K562 (cell line): ENCODE results near the gene ANO10. TPM values are rescaled to one million over a fixed set of nuclear protein-coding genes. Genes with fewer than 3 reads are reported as not detected.
"Not testable (repeated sequence)": the region's sequence is repeated elsewhere in the genome, so short reads cannot be mapped to it uniquely, and the experiment has no call there.

Experiments used
- ATAC-seq: fragments of 200-7000 bp; cut with Tn5 transposase; 3 replicates; pipeline ENCODE4 v1.9.1; 2020; ENCODE audit warnings: moderate library complexity
- BruUV-seq: library from RNA; stranded (reverse); fragments of 400-500 nt; replicated peaks from 2 replicates; lab custom pipeline; 2021; lab: Mats Ljungman, UMichigan
- CTCF ChIA-PET: fragments of 300-600 bp; formaldehyde crosslinking; extraction: SDS; loops from one replicate; lab custom pipeline; 2021; ENCODE audit warnings: low intra/inter-chr PET ratio; lab: Yijun Ruan, JAX
- POLR2A ChIA-PET: fragments of 300-600, 350-650 bp; sonication (Branson Sonifier 250); formaldehyde crosslinking; extraction: SDS; loops from one replicate; lab custom pipeline; 2021; ENCODE audit warnings: antibody characterized with exemption, inconsistent platforms; lab: Yijun Ruan, JAX
- DNase-seq, 4 experiments: peaks; one replicate each; pipeline versions ENCODE4 v3.0.0 to v3.0.0-alpha.2; 2011 to 2018; ENCODE audit warnings: low spot score in 3 of 4, mixed read lengths in 3 of 4; ENCODE audit errors: extremely low read depth in 1 of 4
- FAIRE-seq: peaks from 2 replicates; lab custom pipeline; 2011; peaks lifted over from hg19 to GRCh38; lab: Jason Lieb, UNC
- H2AFZ ChIP-seq: 2 replicates; pipeline ENCODE4 v1.6.0; 2011; ENCODE audit warnings: low read depth, low read length, control low read depth, inconsistent platforms
- H3K27ac ChIP-seq: fragments of 200-600 bp; 3 replicates; pipeline ENCODE4 v1.8.0; 2011; ENCODE audit warnings: low read depth, mild to moderate bottlenecking, control low read depth, inconsistent platforms, low read length, moderate library complexity, mixed read lengths; ENCODE audit errors: extremely low read depth
- H3K27me3 ChIP-seq, 2 experiments: fragments of 300-600 bp in 1 of 2; 2 replicates in 1 of 2; 3 replicates in 1 of 2; pipeline versions ENCODE4 v1.6.0 to v1.8.0; 2011; ENCODE audit warnings: inconsistent platforms in 2 of 2, low read length in 2 of 2, mild to moderate bottlenecking in 1 of 2, mixed read lengths in 1 of 2, moderate library complexity in 1 of 2; ENCODE audit not compliant: control insufficient read depth in 2 of 2, insufficient read depth in 2 of 2
- H3K36me3 ChIP-seq: fragments of 300-600 bp; 3 replicates; pipeline ENCODE4 v1.8.0; 2011; ENCODE audit warnings: mild to moderate bottlenecking, low read length, inconsistent platforms; ENCODE audit not compliant: control insufficient read depth, insufficient read depth
- H3K4me1 ChIP-seq, 2 experiments: fragments of 200-600 bp in 1 of 2; replicated peaks in 1 of 2; 2 replicates in 1 of 2; 3 replicates in 1 of 2; pipeline versions ENCODE4 v1.5.1 to v1.8.0; 2011; ENCODE audit warnings: inconsistent platforms in 2 of 2, low read length in 2 of 2, mild to moderate bottlenecking in 1 of 2, mixed read lengths in 1 of 2, moderate library complexity in 1 of 2; ENCODE audit not compliant: control insufficient read depth in 2 of 2, insufficient read depth in 2 of 2
- H3K4me2 ChIP-seq: 2 replicates; pipeline ENCODE4 v1.6.1; 2011; ENCODE audit warnings: low read length, control low read depth, inconsistent platforms, mixed read lengths; ENCODE audit not compliant: insufficient read depth
- H3K4me3 ChIP-seq: fragments of 200-600 bp; sonication (generic), shearing (Covaris generic); 2 replicates; pipeline ENCODE4 v1.5.1; 2016; ENCODE audit warnings: control low read depth, inconsistent platforms
- H3K79me2 ChIP-seq: fragments of 200-600 bp; 3 replicates; pipeline ENCODE4 v1.8.0; 2011; ENCODE audit warnings: low read length, inconsistent platforms; ENCODE audit not compliant: control insufficient read depth, insufficient read depth
- H3K9ac ChIP-seq, 2 experiments: 2 replicates each; pipeline versions ENCODE4 v1.6.0 to v1.6.1; 2011; ENCODE audit warnings: low read depth in 2 of 2, low read length in 2 of 2, control low read depth in 1 of 2, inconsistent platforms in 1 of 2, mild to moderate bottlenecking in 1 of 2, mixed read lengths in 1 of 2; ENCODE audit not compliant: insufficient read depth in 1 of 2
- H3K9me1 ChIP-seq: one replicate; pipeline ENCODE4 v1.6.0; 2011; ENCODE audit warnings: inconsistent platforms, mild to moderate bottlenecking, low read length, moderate library complexity; ENCODE audit not compliant: control insufficient read depth, insufficient read depth
- H3K9me3 ChIP-seq: replicated peaks from 2 replicates; pipeline ENCODE4 v1.5.1; 2011; ENCODE audit warnings: low read depth, low read length, inconsistent platforms; ENCODE audit not compliant: control insufficient read depth, insufficient read depth
- H4K20me1 ChIP-seq: replicated peaks from 2 replicates; pipeline ENCODE4 v1.6.1; 2011; ENCODE audit warnings: low read length, inconsistent platforms, mixed read lengths; ENCODE audit not compliant: control insufficient read depth, insufficient read depth
- ZNF324 ChIP-seq: fragments of 250-450 bp; sonication (Bioruptor Pico); IDR thresholded peaks from 2 replicates; pipeline ENCODE4 v1.4.0; 2020; ENCODE audit warnings: mild to moderate bottlenecking
- ZNF354B ChIP-seq: fragments of 250-450 bp; sonication (Bioruptor Pico); IDR thresholded peaks from 2 replicates; pipeline ENCODE4 v1.4.0; 2020
- ZNF507 ChIP-seq: conservative IDR thresholded peaks from 2 replicates; pipeline ENCODE4 v1.6.1; 2017; ENCODE audit warnings: missing genetic modification characterization, missing compliant biosample characterization
- WGBS: fragments of 100-300 bp; shearing (Covaris generic); methylation state at CpG from one replicate; pipeline ENCODE4 v1.1.6; 2016; ENCODE audit warnings: low coverage, mixed read lengths; ENCODE audit not compliant: insufficient coverage; ENCODE audit errors: missing lambda C conversion rate; 5-methylcytosine and 5-hydroxymethylcytosine counted together
- in situ Hi-C: fragments of 300-500 bp; cut with MboI; formaldehyde crosslinking; loops from 4 replicates; pipeline ENCODE4 v1.15.0; 2018; ENCODE audit warnings: inconsistent platforms, mixed read lengths
- intact Hi-C: fragments of 100-400 bp; cut with micrococcal nuclease; formaldehyde crosslinking; loops from 2 replicates; pipeline ENCODE4 v1.14.2; 2022
- polyA plus RNA-seq, 8 experiments: library from polyadenylated mRNA; depleted of rRNA in 4 of 8; stranded (reverse) in 5 of 8; unstranded in 3 of 8; fragments of >200 nt; fragmentation: Nextera tagmentation in 2 of 8; fragmentation: Illumina TruSeq in 1 of 8; extraction: Ambion mirVana in 2 of 8; extraction: Trizol in 1 of 8; gene quantifications; 2 replicates each; pipeline versions ENCODE4 v1.2.1 to v1.2.3, GENCODE V29; 2011 to 2014; ENCODE audit warnings: inconsistent platforms in 1 of 8, missing spikeins in 1 of 8
- total RNA-seq, 7 experiments: library from RNA; depleted of rRNA in 6 of 7; stranded (reverse); fragments of >200 nt in 6 of 7; fragmentation: Illumina TruSeq in 2 of 7; extraction: Trizol in 2 of 7; gene quantifications; 2 replicates each; pipeline versions ENCODE4 v1.2.1 to v1.2.3, GENCODE V29; 2011 to 2021; ENCODE audit warnings: low replicate concordance in 1 of 7

ANO10 gene
- total and polyA plus RNA-seq, 9 of the 15 experiments (the other 6 are each of a cell fraction or from before 2014, with no cell fraction given) = 6.4 to 46.0 (median 32.3) TPM

GRCh38 chr3:43595280-43595679, 26.5 kb downstream of the ANO10 start:
- CTCF ChIA-PET, H3K9me1 ChIP-seq, H3K4me1 ChIP-seq, FAIRE-seq, intact Hi-C loops, in situ Hi-C loops, H3K27me3 ChIP-seq, H3K27ac ChIP-seq, H3K79me2 ChIP-seq, H2AFZ ChIP-seq, POLR2A ChIA-PET, H3K4me2 ChIP-seq, H3K9me3 ChIP-seq, ATAC-seq, H4K20me1 ChIP-seq, H3K9ac ChIP-seq, DNase-seq, H3K4me3 ChIP-seq, BruUV-seq: not testable (repeated sequence)
- H3K36me3 ChIP-seq = peaks cover 20% of the 10 kb centered on the region; the same call in 2 of the 3 replicates
- WGBS = 91% methylated on average over 3 of the region's 3 CpGs
- peak; percentile 93 for TF ChIP-seq ZNF324 (CRISPR knock-in tag)

DNA sequence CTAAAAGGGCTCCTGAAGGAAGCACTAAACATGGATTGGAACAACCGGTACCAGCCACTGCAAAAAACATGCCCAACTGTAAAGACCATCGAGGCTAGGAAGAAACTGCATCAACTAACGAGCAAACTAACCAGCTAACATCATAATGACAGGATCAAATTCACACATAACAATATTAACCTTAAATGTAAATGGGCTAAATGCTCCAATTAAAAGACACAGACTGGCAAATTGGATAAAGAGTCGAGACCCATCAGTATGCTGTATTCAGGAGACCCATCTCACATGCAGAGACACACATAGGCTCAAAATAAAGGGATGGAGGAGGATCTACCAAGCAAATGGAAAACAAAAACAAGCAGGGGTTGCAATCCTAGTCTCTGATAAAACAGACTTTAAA, 28.2 kb downstream of the ANO10 start:
- peaks cover 18% of the 10 kb centered on the region; the same call in 2 of the 3 replicates for H3K36me3 ChIP-seq
- H3K9me1 ChIP-seq, H3K9ac ChIP-seq, H3K4me3 ChIP-seq, H2AFZ ChIP-seq, FAIRE-seq, H3K4me2 ChIP-seq, H3K4me1 ChIP-seq, H3K27ac ChIP-seq, DNase-seq, BruUV-seq, H4K20me1 ChIP-seq, H3K9me3 ChIP-seq, H3K79me2 ChIP-seq, ATAC-seq, intact Hi-C loops, CTCF ChIA-PET, in situ Hi-C loops, H3K27me3 ChIP-seq, POLR2A ChIA-PET: not testable (repeated sequence)
- 63% methylated on average over 4 of the region's 4 CpGs for WGBS
- TF ChIP-seq ZNF507 (peak; percentile 94), ZNF354B (peak; percentile 43; the same call in 1 of the 2 replicates)
